Activated T-cell treated with anti-CD3 and anti-CD28 coated beads for 24 hours (primary cell): ENCODE results near the gene GTF3C1.

ENCODE experiments used
- DNase-seq: peaks from one replicate; pipeline ENCODE4 v3.0.0-alpha.2; 2020; ENCODE audit warnings: low read depth

GTF3C1 gene

GRCh38 chr16:27520982-27521673 is 28.6 kb downstream of the GTF3C1 start:
- no peak for DNase-seq

GRCh38 chr16:27518226-27518625 is 31.5 kb downstream of the GTF3C1 start:
- DNase-seq, result no peak

- DNase-seq, result no peak
Measured at GRCh38 chr16:27517664-27518063, 32.0 kb downstream of the GTF3C1 start.

- no peak for DNase-seq
Measured at GRCh38 chr16:27516365-27516764, 33.3 kb downstream of the GTF3C1 start.

- peak; percentile 5 for DNase-seq
Measured at GRCh38 chr16:27515874-27516353, 33.8 kb downstream of the GTF3C1 start.

- DNase-seq, result no peak
Measured at GRCh38 chr16:27514806-27515205, 34.9 kb downstream of the GTF3C1 start.

- DNase-seq, result no peak
Measured at GRCh38 chr16:27511657-27512448, 37.9 kb downstream of the GTF3C1 start.

- DNase-seq, result no peak
Measured at GRCh38 chr16:27508476-27508875, 41.2 kb downstream of the GTF3C1 start.

GRCh38 chr16:27506771-27507170 is 42.9 kb downstream of the GTF3C1 start:
- DNase-seq, result no peak

GRCh38 chr16:27505297-27506236 is 44.1 kb downstream of the GTF3C1 start:
- no peak for DNase-seq

- no peak for DNase-seq
Measured at GRCh38 chr16:27503662-27504061, 46.1 kb downstream of the GTF3C1 start.

- DNase-seq, result no peak
Measured at GRCh38 chr16:27500801-27501200, 48.9 kb downstream of the GTF3C1 start.

- DNase-seq, result no peak
Measured at GRCh38 chr16:27499659-27500055, 50.1 kb downstream of the GTF3C1 start.

- DNase-seq, result no peak
Measured at GRCh38 chr16:27498916-27499658, 50.6 kb downstream of the GTF3C1 start.

- no peak for DNase-seq
Measured at GRCh38 chr16:27498031-27498825, 51.5 kb downstream of the GTF3C1 start.

GRCh38 chr16:27495191-27495590 is 54.5 kb downstream of the GTF3C1 start:
- DNase-seq, result no peak

GRCh38 chr16:27492588-27492979 is 57.1 kb downstream of the GTF3C1 start:
- DNase-seq, result no peak

- no peak for DNase-seq
Measured at GRCh38 chr16:27491894-27492587, 57.7 kb downstream of the GTF3C1 start.

- no peak for DNase-seq
Measured at GRCh38 chr16:27489906-27490305, 59.8 kb downstream of the GTF3C1 start.

GRCh38 chr16:27489421-27489820 is 60.3 kb downstream of the GTF3C1 start:
- no peak for DNase-seq
